IMR-90 (cell line): ENCODE data around the gene HTT. TPM values are rescaled to one million over a fixed set of nuclear protein-coding genes. Genes with fewer than 3 reads are reported as not detected.

ENCODE experiments used
- ATAC-seq: fragments of 200-7000 bp; cut with Tn5 transposase; 2 replicates; pipeline ENCODE4 v1.9.1; 2020; ENCODE audit warnings: low read depth, mild to moderate bottlenecking, moderate library complexity
- BruUV-seq: library from RNA; stranded (reverse); fragments of 400-500 nt; replicated peaks from 2 replicates; lab custom pipeline; 2021; lab: Mats Ljungman, UMichigan
- CTCF ChIA-PET: fragments of 300-600 bp; formaldehyde crosslinking; extraction: SDS; loops from one replicate; lab custom pipeline; 2021; ENCODE audit warnings: antibody characterized with exemption; lab: Yijun Ruan, JAX
- POLR2A ChIA-PET: fragments of 300-600 bp; sonication (Branson Sonifier 250); formaldehyde crosslinking; loops from one replicate; lab custom pipeline; 2022; ENCODE audit warnings: antibody characterized with exemption; ENCODE audit not compliant: unreplicated experiment; lab: Charles Lee
- DNase-seq: peaks from one replicate; pipeline ENCODE4 v3.0.0; 2013
- H2AFZ ChIP-seq: replicated peaks from 2 replicates; pipeline ENCODE3; 2013; ENCODE audit warnings: low read length, mild to moderate bottlenecking; ENCODE audit not compliant: poor library complexity
- H2AK5ac ChIP-seq: 2 replicates; pipeline ENCODE4 v1.6.1; 2013; ENCODE audit warnings: low read depth, low read length, inconsistent platforms
- H2AK9ac ChIP-seq: replicated peaks from 2 replicates; pipeline ENCODE3; 2013; ENCODE audit warnings: mild to moderate bottlenecking, low read depth, low read length, moderate library complexity; ENCODE audit not compliant: poor library complexity
- H2BK120ac ChIP-seq: 2 replicates; pipeline ENCODE4 v1.6.1; 2013; ENCODE audit warnings: low read depth, low read length, inconsistent platforms
- H2BK15ac ChIP-seq: 3 replicates; pipeline ENCODE4 v1.6.1; 2013; ENCODE audit warnings: low read depth, low read length, inconsistent platforms
- H2BK20ac ChIP-seq: 2 replicates; pipeline ENCODE4 v1.6.1; 2013; ENCODE audit warnings: low read depth, mild to moderate bottlenecking, inconsistent platforms, low read length, moderate library complexity
- H2BK5ac ChIP-seq: 2 replicates; pipeline ENCODE4 v1.6.1; 2013; ENCODE audit warnings: mild to moderate bottlenecking, low read depth, low read length, inconsistent platforms; ENCODE audit not compliant: poor library complexity, severe bottlenecking
- H3K14ac ChIP-seq: replicated peaks from 2 replicates; pipeline ENCODE4 v1.6.1; 2013; ENCODE audit warnings: low read depth, low read length, inconsistent platforms
- H3K18ac ChIP-seq: 2 replicates; pipeline ENCODE4 v1.6.1; 2013; ENCODE audit warnings: low read depth, low read length, control low read depth
- H3K23ac ChIP-seq: 2 replicates; pipeline ENCODE4 v1.6.1; 2013; ENCODE audit warnings: low read depth, low read length, inconsistent platforms
- H3K27ac ChIP-seq: 2 replicates; pipeline ENCODE4 v1.5.1; 2013; ENCODE audit warnings: mild to moderate bottlenecking, control low read depth, low read length; ENCODE audit not compliant: insufficient read depth
- H3K27me3 ChIP-seq: 2 replicates; pipeline ENCODE4 v1.6.1; 2013; ENCODE audit warnings: low read length; ENCODE audit not compliant: control insufficient read depth, insufficient read depth
- H3K36me3 ChIP-seq: 2 replicates; pipeline ENCODE4 v1.6.1; 2013; ENCODE audit warnings: low read length, mixed read lengths; ENCODE audit not compliant: control insufficient read depth, insufficient read depth
- H3K4ac ChIP-seq: 2 replicates; pipeline ENCODE4 v1.6.1; 2013; ENCODE audit warnings: low read depth, low read length, inconsistent platforms
- H3K4me1 ChIP-seq: 2 replicates; pipeline ENCODE4 v1.6.1; 2013; ENCODE audit warnings: low read length, mixed read lengths; ENCODE audit not compliant: control insufficient read depth, insufficient read depth
- H3K4me2 ChIP-seq: 2 replicates; pipeline ENCODE4 v1.6.1; 2013; ENCODE audit warnings: low read depth, mild to moderate bottlenecking, control low read depth, low read length, moderate library complexity
- H3K4me3 ChIP-seq: 2 replicates; pipeline ENCODE4 v1.5.1; 2013; ENCODE audit warnings: low read depth, mild to moderate bottlenecking, control low read depth, low read length, moderate library complexity; ENCODE audit not compliant: insufficient read depth
- H3K56ac ChIP-seq: 2 replicates; pipeline ENCODE4 v1.6.1; 2013; ENCODE audit warnings: low read length, inconsistent platforms; ENCODE audit not compliant: insufficient read depth; ENCODE audit errors: extremely low read depth
- H3K79me1 ChIP-seq, 2 experiments: 2 replicates each; pipeline ENCODE4 v1.6.1; 2013; ENCODE audit warnings: low read length in 2 of 2, inconsistent platforms in 1 of 2, low read depth in 1 of 2
- H3K9ac ChIP-seq: 2 replicates; pipeline ENCODE4 v1.6.1; 2013; ENCODE audit warnings: low read depth, low read length, control low read depth
- H3K9me1 ChIP-seq: 2 replicates; pipeline ENCODE4 v1.6.1; 2013; ENCODE audit warnings: low read length, inconsistent platforms; ENCODE audit not compliant: insufficient read depth
- H3K9me3 ChIP-seq: 2 replicates; pipeline ENCODE4 v1.6.1; 2013; ENCODE audit warnings: low read length; ENCODE audit not compliant: control insufficient read depth, insufficient read depth
- H4K20me1 ChIP-seq: 2 replicates; pipeline ENCODE4 v1.6.1; 2013; ENCODE audit warnings: low read length, inconsistent platforms; ENCODE audit not compliant: insufficient read depth
- H4K5ac ChIP-seq: 2 replicates; pipeline ENCODE4 v1.6.1; 2013; ENCODE audit warnings: mild to moderate bottlenecking, low read depth, low read length, control low read depth
- H4K8ac ChIP-seq, 2 experiments: 2 replicates each; pipeline ENCODE4 v1.6.1; 2013; ENCODE audit warnings: low read depth in 2 of 2, low read length in 2 of 2, control low read depth in 1 of 2, inconsistent platforms in 1 of 2
- H4K91ac ChIP-seq: 2 replicates; pipeline ENCODE4 v1.6.1; 2013; ENCODE audit warnings: low read depth, low read length, inconsistent platforms; ENCODE audit not compliant: insufficient read depth
- BHLHE40 ChIP-seq: fragments of 150-350 bp; IDR thresholded peaks from 2 replicates; pipeline ENCODE4 v1.6.1; 2016; ENCODE audit warnings: mild to moderate bottlenecking, low read depth, low read length
- CEBPB ChIP-seq: IDR thresholded peaks from 2 replicates; pipeline ENCODE4 v1.6.1; 2012; ENCODE audit warnings: low read depth, low read length, improper control_type of control experiment
- MAZ ChIP-seq: IDR thresholded peaks from 2 replicates; pipeline ENCODE4 v1.6.1; 2012; ENCODE audit warnings: low read depth, mild to moderate bottlenecking, low read length, improper control_type of control experiment, moderate library complexity, borderline replicate concordance
- RCOR1 ChIP-seq: IDR thresholded peaks from 2 replicates; pipeline ENCODE4 v1.6.1; 2012; ENCODE audit warnings: mild to moderate bottlenecking, low read length, improper control_type of control experiment; ENCODE audit not compliant: insufficient replicate concordance
- SMC3 ChIP-seq: fragments of 150-350 bp; IDR thresholded peaks from 2 replicates; pipeline ENCODE4 v1.6.1; 2016; ENCODE audit warnings: low read depth, mild to moderate bottlenecking, antibody characterized with exemption, low read length, moderate library complexity
- WGBS, 2 experiments: methylation state at CpG; one replicate each; pipeline versions ENCODE4 v1.1.5 to v1.1.7; 2013; ENCODE audit warnings: missing lambda C conversion rate in 2 of 2; ENCODE audit not compliant: insufficient read length in 1 of 2; ENCODE audit errors: extremely low coverage in 2 of 2; 5-methylcytosine and 5-hydroxymethylcytosine counted together
- dilution Hi-C: fragments of 300-500 bp; cut with HindIII; formaldehyde crosslinking; loops from one replicate; pipeline ENCODE4 v1.14.3; 2018; ENCODE audit warnings: low sequenced_read_pairs; ENCODE audit not compliant: unreplicated experiment
- in situ Hi-C: fragments of 300-500 bp; cut with MboI; formaldehyde crosslinking; loops from 3 replicates; pipeline ENCODE4 v1.14.3; 2019; ENCODE audit warnings: low sequenced_read_pairs, inconsistent platforms, mixed read lengths
- intact Hi-C: fragments of 100-400 bp; cut with micrococcal nuclease; formaldehyde crosslinking; loops from 2 replicates; pipeline ENCODE4 v1.10.0; 2022
- polyA plus RNA-seq, 3 experiments: library from polyadenylated mRNA; depleted of rRNA; stranded (reverse); fragments of >200 nt; gene quantifications; 2 replicates each; pipeline ENCODE4 v1.2.3, GENCODE V29; 2012; ENCODE audit warnings: low replicate concordance in 1 of 3
- total RNA-seq: library from RNA; depleted of rRNA; stranded (reverse); fragments of >200 nt; gene quantifications from 2 replicates; pipeline ENCODE4 v1.2.3, GENCODE V29; 2012
- TF ChIP-seq, protein P1 (sequence below): conservative IDR thresholded peaks from 2 replicates; pipeline ENCODE4 v1.5.1; 2012; ENCODE audit warnings: mild to moderate bottlenecking, low read depth, low read length, improper control_type of control experiment
- TF ChIP-seq, protein P2 (sequence below): fragments of 150-350 bp; IDR thresholded peaks from 2 replicates; pipeline ENCODE4 v1.6.1; 2016; ENCODE audit warnings: low read depth, mild to moderate bottlenecking, low read length, moderate library complexity, borderline replicate concordance

Gene HTT
- total and polyA plus RNA-seq, 2 of the 4 experiments (the other 2 are of a cell fraction) = 11.6 to 14.3 TPM

DNA sequence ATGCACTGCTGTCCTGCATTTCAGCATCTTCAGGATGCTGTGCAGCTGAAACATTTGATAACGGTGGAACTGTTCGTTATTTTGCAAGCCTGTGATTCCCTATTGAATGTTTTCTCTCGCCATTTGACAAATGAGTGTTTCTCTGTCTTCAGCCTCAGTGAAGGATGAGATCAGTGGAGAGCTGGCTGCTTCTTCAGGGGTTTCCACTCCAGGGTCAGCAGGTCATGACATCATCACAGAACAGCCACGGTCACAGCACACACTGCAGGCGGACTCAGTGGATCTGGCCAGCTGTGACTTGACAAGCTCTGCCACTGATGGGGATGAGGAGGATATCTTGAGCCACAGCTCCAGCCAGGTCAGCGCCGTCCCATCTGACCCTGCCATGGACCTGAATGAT, 52.6 kb downstream of the HTT start:
- Histone ChIP-seq H3K9me1 (peaks cover 4% of the 10 kb centered on the region), H3K23ac (no peak overlapping the region), H2AK5ac (no peak overlapping the region), H3K4me3 (no peak overlapping the region), H2BK120ac (no peak overlapping the region), H3K14ac (no peak overlapping the region), H2AK9ac (no peak overlapping the region), H3K4me1 (peaks cover 4% of the 10 kb centered on the region; the same call in 1 of the 2 replicates), H3K79me1 (peaks cover 8 to 17% of the 10 kb centered on the region in 2 experiments; a peak in 2 of 4 replicates), H3K56ac (no peak overlapping the region), H3K4ac (no peak overlapping the region), H3K9me3 (no peaks in the 10 kb centered on the region), H3K18ac (no peak overlapping the region), H4K5ac (no peak overlapping the region), H3K27ac (no peak overlapping the region), H4K20me1 (peaks cover 5% of the 10 kb centered on the region; the same call in 1 of the 2 replicates), H3K9ac (no peak overlapping the region), H4K8ac (no peak overlapping the region), H4K91ac (no peak overlapping the region), H3K36me3 (peaks cover 34% of the 10 kb centered on the region), H2BK15ac (no peak overlapping the region), H2AFZ (no peak overlapping the region), H3K4me2 (no peak overlapping the region), H2BK5ac (no peak overlapping the region), H3K27me3 (no peaks in the 10 kb centered on the region), H2BK20ac (no peak overlapping the region)
- DNase-seq (no peak), ATAC-seq (no peak)
- POLR2A ChIA-PET = no interaction called here
- BruUV-seq = no TSS peak
- WGBS, 2 experiments = 73% methylated on average over 3 of the region's 7 CpGs; no CpG with 5 or more reads in 1 of the 2 experiments
- in situ Hi-C loops (no loop called here), intact Hi-C loops (no loop called here), dilution Hi-C loops (no loop called here)
- CTCF ChIA-PET = interaction anchor here (0.6 kb wide), 1 partner anchor 20 kb away, joined by 5 read pairs; no protein-coding TSS in a partner anchor
- TF ChIP-seq, protein P1, sequence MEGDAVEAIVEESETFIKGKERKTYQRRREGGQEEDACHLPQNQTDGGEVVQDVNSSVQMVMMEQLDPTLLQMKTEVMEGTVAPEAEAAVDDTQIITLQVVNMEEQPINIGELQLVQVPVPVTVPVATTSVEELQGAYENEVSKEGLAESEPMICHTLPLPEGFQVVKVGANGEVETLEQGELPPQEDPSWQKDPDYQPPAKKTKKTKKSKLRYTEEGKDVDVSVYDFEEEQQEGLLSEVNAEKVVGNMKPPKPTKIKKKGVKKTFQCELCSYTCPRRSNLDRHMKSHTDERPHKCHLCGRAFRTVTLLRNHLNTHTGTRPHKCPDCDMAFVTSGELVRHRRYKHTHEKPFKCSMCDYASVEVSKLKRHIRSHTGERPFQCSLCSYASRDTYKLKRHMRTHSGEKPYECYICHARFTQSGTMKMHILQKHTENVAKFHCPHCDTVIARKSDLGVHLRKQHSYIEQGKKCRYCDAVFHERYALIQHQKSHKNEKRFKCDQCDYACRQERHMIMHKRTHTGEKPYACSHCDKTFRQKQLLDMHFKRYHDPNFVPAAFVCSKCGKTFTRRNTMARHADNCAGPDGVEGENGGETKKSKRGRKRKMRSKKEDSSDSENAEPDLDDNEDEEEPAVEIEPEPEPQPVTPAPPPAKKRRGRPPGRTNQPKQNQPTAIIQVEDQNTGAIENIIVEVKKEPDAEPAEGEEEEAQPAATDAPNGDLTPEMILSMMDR = no peak
- TF ChIP-seq SMC3 (no peak), BHLHE40 (no peak), CEBPB (no peak), RCOR1 (no peak), MAZ (no peak)
- TF ChIP-seq, protein P2, sequence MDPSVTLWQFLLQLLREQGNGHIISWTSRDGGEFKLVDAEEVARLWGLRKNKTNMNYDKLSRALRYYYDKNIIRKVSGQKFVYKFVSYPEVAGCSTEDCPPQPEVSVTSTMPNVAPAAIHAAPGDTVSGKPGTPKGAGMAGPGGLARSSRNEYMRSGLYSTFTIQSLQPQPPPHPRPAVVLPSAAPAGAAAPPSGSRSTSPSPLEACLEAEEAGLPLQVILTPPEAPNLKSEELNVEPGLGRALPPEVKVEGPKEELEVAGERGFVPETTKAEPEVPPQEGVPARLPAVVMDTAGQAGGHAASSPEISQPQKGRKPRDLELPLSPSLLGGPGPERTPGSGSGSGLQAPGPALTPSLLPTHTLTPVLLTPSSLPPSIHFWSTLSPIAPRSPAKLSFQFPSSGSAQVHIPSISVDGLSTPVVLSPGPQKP = no peak
